Vagina (tissue), 2 donors: ENCODE results near the gene RNF26. TPM values are rescaled to one million over a fixed set of nuclear protein-coding genes. Genes with fewer than 3 reads are reported as not detected.

Experiments
- DNase-seq, 2 donors: peaks; one replicate each; pipeline ENCODE4 v3.0.0-alpha.2; 2017; ENCODE audit errors: extremely low spot score in 2 of 2
- H3K27ac ChIP-seq: fragments of 200-600 bp; sonication (generic); one replicate; pipeline ENCODE4 v1.5.1; 2019
- H3K27me3 ChIP-seq: fragments of 200-600 bp; sonication (generic); one replicate; pipeline ENCODE4 v1.5.1; 2019
- H3K36me3 ChIP-seq, 2 donors: fragments of 200-600 bp; sonication (generic); one replicate each; pipeline ENCODE4 v1.5.1; 2017 to 2019
- H3K4me1 ChIP-seq: fragments of 200-600 bp; sonication (generic); one replicate; pipeline ENCODE4 v1.5.1; 2019
- H3K4me3 ChIP-seq, 2 donors: fragments of 200-600 bp; sonication (generic); 1 replicate in 1 of 2; 2 replicates in 1 of 2; pipeline ENCODE4 v1.5.1; 2016 to 2019
- H3K9me3 ChIP-seq: fragments of 200-600 bp; sonication (generic); one replicate; pipeline ENCODE4 v1.5.1; 2019
- POLR2A ChIP-seq, 2 donors: fragments of 450-650 bp; IDR thresholded peaks; one replicate each; pipeline ENCODE4 v1.6.1; 2017; ENCODE audit warnings: antibody characterized with exemption in 2 of 2, mild to moderate bottlenecking in 2 of 2, moderate library complexity in 2 of 2
- POLR2AphosphoS5 ChIP-seq, 2 donors: sonication (generic); formaldehyde crosslinking; IDR thresholded peaks; one replicate each; pipeline ENCODE4 v1.9.0; 2017; ENCODE audit warnings: antibody characterized with exemption in 2 of 2, mild to moderate bottlenecking in 2 of 2, low read depth in 1 of 2; ENCODE audit not compliant: insufficient read depth in 1 of 2
- intact Hi-C: fragments of 100-400 bp; cut with DNase I; formaldehyde crosslinking; loops from one replicate; pipeline ENCODE4 v1.15.1; 2023
- total RNA-seq: library from RNA; depleted of rRNA; stranded (reverse); fragments of >200 nt; gene quantifications from one replicate; pipeline ENCODE4 v1.2.3, GENCODE V29; 2016
- TF ChIP-seq, protein P1 (sequence below), 3 experiments: fragments of 450-650 bp in 2 of 3; fragments of 200-600 bp in 1 of 3; sonication (generic) in 1 of 3; IDR thresholded peaks; one replicate each; pipeline ENCODE4 v1.5.1; 2017 to 2019; ENCODE audit warnings: antibody characterized with exemption in 3 of 3, mild to moderate bottlenecking in 2 of 3, moderate library complexity in 2 of 3

The RNF26 gene
- total RNA-seq, 1 donor from 2014 or later: 19.6 TPM

GRCh38 chr11:119346605-119347004 is 12.3 kb downstream of the RNF26 start, which contains the start of gene MFRP:
Gene MFRP, minus strand, starts transcription at chr11:119346705. Its CDS starts 192 bp downstream, at chr11:119346513.
- no peak within 1 kb of the TSS for H3K27ac ChIP-seq
- no peak for TF ChIP-seq POLR2AphosphoS5 (IDR thresholded peaks at IDR 0.05; ENCODE audit: insufficient read depth in 1 of 2, low read depth in 1 of 2)
- TF ChIP-seq, protein P1, sequence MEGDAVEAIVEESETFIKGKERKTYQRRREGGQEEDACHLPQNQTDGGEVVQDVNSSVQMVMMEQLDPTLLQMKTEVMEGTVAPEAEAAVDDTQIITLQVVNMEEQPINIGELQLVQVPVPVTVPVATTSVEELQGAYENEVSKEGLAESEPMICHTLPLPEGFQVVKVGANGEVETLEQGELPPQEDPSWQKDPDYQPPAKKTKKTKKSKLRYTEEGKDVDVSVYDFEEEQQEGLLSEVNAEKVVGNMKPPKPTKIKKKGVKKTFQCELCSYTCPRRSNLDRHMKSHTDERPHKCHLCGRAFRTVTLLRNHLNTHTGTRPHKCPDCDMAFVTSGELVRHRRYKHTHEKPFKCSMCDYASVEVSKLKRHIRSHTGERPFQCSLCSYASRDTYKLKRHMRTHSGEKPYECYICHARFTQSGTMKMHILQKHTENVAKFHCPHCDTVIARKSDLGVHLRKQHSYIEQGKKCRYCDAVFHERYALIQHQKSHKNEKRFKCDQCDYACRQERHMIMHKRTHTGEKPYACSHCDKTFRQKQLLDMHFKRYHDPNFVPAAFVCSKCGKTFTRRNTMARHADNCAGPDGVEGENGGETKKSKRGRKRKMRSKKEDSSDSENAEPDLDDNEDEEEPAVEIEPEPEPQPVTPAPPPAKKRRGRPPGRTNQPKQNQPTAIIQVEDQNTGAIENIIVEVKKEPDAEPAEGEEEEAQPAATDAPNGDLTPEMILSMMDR (IDR thresholded peaks at IDR 0.05): no peak
- no peak for TF ChIP-seq POLR2A (IDR thresholded peaks at IDR 0.05)

GRCh38 chr11:119347242-119347641 is 12.9 kb downstream of the RNF26 start:
- H3K36me3 ChIP-seq: no peaks in the 10 kb centered on the region
- no peak overlapping the region for H3K27ac ChIP-seq
- H3K9me3 ChIP-seq: no peaks in the 10 kb centered on the region
- DNase-seq: no peak
- no peaks in the 10 kb centered on the region for H3K27me3 ChIP-seq
- H3K4me3 ChIP-seq: no peak overlapping the region
- no peak for TF ChIP-seq POLR2AphosphoS5 (IDR thresholded peaks at IDR 0.05; ENCODE audit: insufficient read depth in 1 of 2, low read depth in 1 of 2)
- no peak for TF ChIP-seq POLR2A (IDR thresholded peaks at IDR 0.05)
- TF ChIP-seq, protein P1 (IDR thresholded peaks at IDR 0.05): no peak
- intact Hi-C loops: no loop called here
- H3K4me1 ChIP-seq: no peaks in the 10 kb centered on the region

More at GRCh38 chr11:119346605-119347004, 12.3 kb downstream of the RNF26 start, which contains the start of gene MFRP:
- Histone ChIP-seq H3K4me1 (peaks cover under 1% of the 10 kb centered on the region), H3K27me3 (no peaks in the 10 kb centered on the region), H3K4me3 (no peak within 1 kb of the TSS), H3K9me3 (no peaks in the 10 kb centered on the region), H3K36me3 (no peaks in the 10 kb centered on the region)
- intact Hi-C loops: no loop called here
- DNase-seq: no peak

DNA sequence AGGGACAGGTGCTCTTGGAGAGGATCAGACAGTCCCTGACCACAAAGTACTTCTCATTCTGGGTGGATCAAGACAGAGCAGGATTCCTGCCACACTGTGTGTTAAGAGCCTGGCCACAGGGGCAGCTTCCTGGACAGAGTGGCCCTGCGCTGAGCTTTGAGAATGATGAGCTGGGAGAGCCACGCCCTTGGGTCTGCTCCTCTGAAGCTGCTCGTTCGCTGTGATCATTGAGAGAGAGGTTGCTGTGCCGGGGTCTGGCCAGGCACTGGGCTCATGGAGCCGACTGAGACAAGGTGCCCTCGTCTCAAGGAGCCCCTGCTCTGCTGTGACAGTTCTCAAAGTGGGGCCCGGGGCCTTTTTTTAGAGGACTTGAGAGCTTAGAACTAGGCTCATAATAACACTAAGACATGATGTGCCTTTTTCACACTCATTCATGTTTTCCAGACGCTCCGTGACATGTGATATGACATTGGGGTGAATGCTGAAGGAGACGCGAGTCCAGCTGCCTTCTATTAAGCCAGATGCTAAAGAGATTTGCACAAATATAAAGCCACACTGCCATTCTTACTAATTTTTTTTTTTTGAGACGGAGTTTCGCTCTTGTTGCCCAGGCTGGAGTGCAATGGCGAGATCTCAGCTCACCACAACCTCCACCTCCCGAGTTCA is 13.7 kb downstream of the RNF26 start:
- Histone ChIP-seq H3K27ac (no peak overlapping the region), H3K9me3 (no peaks in the 10 kb centered on the region), H3K36me3 (no peaks in the 10 kb centered on the region), H3K4me3 (no peak overlapping the region), H3K27me3 (no peaks in the 10 kb centered on the region), H3K4me1 (peaks cover 3% of the 10 kb centered on the region)
- TF ChIP-seq POLR2A (IDR thresholded peaks at IDR 0.05) (no peak), POLR2AphosphoS5 (IDR thresholded peaks at IDR 0.05; ENCODE audit: insufficient read depth in 1 of 2, low read depth in 1 of 2) (no peak)
- TF ChIP-seq, protein P1 (IDR thresholded peaks at IDR 0.05): no peak
- no peak for DNase-seq
- intact Hi-C loops: no loop called here

DNA sequence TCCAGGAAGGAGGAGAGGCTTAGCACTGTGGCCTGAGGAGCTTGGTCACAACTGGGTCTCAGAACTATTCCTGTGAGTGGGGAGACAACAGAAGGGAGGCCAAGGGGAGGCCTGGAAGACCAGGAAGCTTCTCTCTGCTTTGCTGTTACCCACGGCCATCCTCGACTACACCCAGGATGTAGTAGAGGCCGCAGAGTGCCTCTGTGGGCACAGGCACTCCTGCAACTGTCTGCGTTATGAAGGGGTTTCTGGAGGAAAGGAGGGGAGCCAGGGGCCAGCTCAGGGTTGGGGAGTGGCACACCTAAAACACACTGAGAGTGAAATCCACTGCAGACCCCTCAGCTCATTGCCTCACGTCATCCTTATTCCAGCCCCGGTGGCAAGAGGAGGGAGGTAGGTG is 16.0 kb downstream of the RNF26 start:
- no peaks in the 10 kb centered on the region for H3K9me3 ChIP-seq
- H3K36me3 ChIP-seq: no peaks in the 10 kb centered on the region
- H3K4me1 ChIP-seq: peaks cover 7% of the 10 kb centered on the region
- no peaks in the 10 kb centered on the region for H3K27me3 ChIP-seq
- H3K27ac ChIP-seq: no peak overlapping the region
- DNase-seq: no peak
- H3K4me3 ChIP-seq: no peak overlapping the region
- intact Hi-C loops: no loop called here
- TF ChIP-seq, protein P1 (IDR thresholded peaks at IDR 0.05): no peak
- TF ChIP-seq POLR2A (IDR thresholded peaks at IDR 0.05) (no peak), POLR2AphosphoS5 (IDR thresholded peaks at IDR 0.05; ENCODE audit: insufficient read depth in 1 of 2, low read depth in 1 of 2) (no peak)

- no peaks in the 10 kb centered on the region for H3K27me3 ChIP-seq
- no peaks in the 10 kb centered on the region for H3K36me3 ChIP-seq
- no peak overlapping the region for H3K4me3 ChIP-seq
- TF ChIP-seq POLR2A (IDR thresholded peaks at IDR 0.05) (no peak), POLR2AphosphoS5 (IDR thresholded peaks at IDR 0.05; ENCODE audit: insufficient read depth in 1 of 2, low read depth in 1 of 2) (no peak)
- TF ChIP-seq, protein P1 (IDR thresholded peaks at IDR 0.05): no peak
- H3K27ac ChIP-seq: no peak overlapping the region
- H3K4me1 ChIP-seq: peaks cover 7% of the 10 kb centered on the region
- H3K9me3 ChIP-seq: no peaks in the 10 kb centered on the region
- no peak for DNase-seq
- intact Hi-C loops: no loop called here
These were observed 16.9 kb downstream of the RNF26 start for GRCh38 chr11:119351232-119351631.
